ENCODE results near the gene GNAQ.

Gene GNAQ

DNA sequence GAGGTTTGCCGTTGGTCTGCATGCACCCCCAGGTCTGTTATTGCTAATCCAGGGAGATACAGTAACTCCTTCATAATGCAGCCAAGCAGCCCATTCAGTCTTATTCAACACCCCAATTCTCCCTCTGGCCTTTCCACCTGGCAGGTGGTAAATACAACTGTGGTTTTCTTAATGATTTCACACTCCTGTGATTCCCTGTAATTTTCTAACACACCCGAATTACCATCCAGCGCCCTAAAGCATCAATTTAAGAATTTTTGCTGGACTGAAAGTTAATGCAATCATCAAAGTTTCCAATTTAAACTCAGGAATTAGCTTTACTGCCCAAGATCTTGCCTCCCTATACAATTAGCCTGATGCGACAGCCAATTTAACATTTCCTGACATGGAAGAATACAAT is 62.5 kb downstream of the GNAQ start:
- no peak for DNase-seq (ENCODE audit: low read depth)

DNA sequence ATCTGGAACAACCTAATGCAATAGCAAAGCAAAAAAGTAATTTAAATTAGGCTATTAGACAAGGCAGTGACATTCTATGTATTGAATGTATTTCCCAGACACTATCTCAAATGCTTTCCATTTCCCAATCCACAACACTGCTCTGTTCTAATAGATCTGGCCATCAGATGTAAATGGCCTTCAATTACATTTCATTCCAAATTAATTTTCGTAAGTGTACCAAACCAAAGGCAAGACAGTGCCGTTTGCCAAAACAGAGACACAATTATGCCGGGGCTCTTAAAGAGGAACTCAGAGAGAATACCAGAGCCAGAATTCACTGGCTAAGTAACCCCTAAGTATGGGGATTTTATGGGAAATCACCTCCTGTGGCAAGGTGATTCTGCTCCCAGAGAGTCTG is 63.1 kb downstream of the GNAQ start:
- DNase-seq (ENCODE audit: low read depth) = no peak

DNA sequence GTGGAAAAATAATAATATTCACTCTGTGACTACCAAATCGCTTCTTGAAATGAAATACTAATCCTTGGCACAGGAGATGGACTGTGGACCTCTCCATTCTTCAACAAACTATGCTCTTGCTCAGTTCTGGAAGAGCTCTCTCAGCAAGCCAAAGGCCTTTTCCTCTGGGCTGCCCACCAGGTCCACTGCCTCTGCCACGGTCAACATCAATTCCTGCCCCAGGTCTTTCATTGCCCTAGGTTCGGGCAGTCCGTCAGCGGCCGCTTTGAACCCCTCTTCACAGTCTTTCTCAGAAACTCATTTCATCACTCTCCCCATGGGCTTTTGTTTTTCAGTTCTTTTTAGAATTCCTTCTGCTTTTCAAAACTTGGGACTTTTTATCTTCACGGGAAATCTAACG is 64.9 kb downstream of the GNAQ start:
- no peak for DNase-seq (ENCODE audit: low read depth)

DNA sequence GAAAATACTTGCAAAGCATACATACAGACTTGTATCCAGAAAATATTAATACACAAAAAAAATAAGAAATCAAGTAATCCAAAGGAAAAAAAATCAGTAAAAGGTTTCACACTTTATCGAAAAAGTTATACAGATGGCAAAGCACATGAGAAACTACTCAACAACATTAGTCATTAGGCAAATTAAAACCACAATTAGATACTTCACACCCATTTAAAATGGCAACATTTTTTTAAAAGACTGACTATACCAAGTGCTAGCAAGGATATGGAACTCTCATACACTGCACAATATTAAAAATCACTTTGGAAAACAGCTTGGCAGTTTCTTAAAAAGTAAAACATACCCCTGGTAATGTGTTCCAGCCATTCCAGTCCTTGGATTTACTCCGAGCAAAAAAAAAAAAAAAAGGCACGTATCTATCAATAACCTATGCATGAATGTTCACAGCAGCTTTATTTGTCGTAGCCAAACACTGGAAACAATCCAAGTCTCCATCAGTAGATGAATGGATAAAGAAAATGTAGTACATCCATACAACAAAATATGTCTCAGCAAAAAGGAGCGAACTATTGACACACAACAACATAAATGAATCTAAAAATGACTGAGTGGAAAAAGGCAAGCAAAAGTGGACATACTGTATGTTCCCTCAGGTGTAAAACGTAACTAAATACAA is 66.0 kb downstream of the GNAQ start:
- DNase-seq (ENCODE audit: low read depth) = no peak

DNA sequence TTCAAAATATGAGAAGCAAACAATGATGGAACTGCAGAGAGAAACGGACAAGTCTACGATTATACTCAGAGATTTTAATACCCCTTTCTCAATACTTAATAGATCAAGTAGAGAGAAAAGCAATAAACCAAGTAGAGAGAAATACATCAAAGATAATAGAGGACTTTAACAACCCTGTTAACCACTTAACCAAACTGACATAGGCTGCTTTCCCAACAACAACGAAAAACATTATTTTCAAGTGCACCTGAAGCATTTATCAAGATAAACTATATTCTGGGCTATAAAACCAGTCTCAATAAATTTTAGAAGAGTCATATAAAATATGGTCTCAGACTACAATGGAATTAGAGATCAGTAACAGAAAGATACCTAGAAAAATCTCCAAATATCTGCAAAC is 67.4 kb downstream of the GNAQ start:
- no peak for DNase-seq (ENCODE audit: low read depth)

DNA sequence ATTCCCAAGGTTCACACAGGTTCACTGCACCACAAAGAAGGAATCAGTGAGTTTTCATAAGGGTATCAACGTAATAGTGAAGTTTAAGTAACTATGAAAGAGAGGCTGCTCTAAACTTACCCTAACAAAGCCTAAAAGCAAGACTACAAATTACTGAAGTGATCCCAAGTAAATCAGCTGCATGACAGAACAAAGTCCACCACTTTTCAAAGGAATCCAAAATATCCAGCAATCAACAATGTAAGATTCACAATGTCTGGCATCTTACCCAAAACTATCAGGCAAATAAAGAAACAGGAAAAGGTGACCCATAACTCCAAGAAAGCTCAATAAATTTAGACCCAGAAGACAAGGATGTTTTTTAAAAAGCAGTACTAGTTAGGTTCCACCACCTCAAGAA is 70.1 kb downstream of the GNAQ start:
- no peak for DNase-seq (ENCODE audit: low read depth)

DNA sequence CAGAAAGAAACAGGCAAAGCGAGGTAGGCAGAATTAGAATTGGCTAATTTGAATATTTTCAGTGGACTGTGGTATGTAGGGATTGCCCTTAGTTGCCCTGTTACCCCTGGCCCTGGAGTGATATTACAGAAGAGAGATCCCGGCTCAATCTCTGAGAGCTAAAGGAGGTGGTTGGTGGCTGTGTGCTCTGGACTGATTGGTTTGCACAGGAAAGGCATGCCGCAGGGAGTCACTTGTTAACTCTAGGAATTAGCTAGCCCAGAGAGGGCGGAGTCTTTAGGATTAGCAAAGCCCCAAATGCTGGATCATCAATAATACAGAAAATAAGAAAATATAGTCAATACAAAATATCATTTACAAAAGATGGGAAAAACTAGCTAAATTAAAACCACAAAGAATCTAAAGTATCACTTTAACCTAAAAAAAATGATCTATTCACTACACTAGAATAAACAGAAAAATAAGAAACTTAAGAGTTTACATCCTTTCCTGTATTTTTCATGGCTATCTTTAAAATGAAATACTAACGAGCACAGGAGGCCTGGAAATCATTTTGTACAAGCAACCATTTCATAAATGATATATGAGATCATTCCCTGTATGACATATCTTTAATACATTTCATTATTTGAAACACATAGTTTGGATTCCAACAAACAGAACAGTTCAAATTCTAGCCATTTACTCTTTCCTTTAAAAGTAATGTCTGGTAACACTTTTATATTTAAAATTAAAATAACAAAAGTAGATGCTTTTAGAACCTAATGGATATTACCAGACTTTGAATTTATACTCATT is 71.1 kb downstream of the GNAQ start:
- DNase-seq (ENCODE audit: low read depth) = no peak

DNA sequence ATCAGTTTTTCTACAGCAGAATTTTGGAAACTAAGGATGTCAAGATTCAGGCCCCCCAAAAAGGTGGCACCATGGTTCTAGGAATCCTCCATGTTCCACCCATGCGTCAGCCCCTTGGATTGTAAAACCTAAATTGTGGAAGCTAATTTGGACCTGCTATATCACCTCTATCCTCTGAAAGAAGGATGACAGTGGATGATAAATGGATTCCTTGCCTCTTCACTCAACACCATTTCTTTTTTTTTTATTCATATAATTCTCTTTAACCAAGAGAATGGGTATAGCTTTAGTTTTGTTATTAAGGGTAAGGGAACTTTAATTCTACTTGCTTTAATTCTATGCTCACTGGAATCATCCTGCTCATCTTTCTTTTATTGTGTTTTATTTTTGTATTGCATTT is 71.8 kb downstream of the GNAQ start:
- no peak for DNase-seq (ENCODE audit: low read depth)

DNA sequence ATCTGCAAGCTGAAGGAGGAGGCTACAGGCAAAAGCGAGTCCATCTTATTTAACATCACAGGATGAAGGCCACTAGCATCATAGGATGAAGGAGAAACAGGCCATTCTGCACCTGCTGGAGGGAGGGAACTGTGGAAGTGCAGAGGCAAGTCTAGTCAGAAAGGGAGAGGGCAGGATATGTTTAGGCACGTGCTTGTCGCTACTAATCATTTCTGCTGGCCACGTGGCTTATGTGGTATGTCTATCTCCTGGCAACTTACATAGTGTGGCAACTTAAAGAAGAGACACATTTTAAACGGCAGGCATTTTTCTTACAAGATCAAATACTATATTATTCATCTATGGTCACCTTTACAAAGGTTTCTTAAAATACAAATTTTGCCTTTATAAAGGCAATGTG is 74.0 kb downstream of the GNAQ start:
- no peak for DNase-seq (ENCODE audit: low read depth)

DNA sequence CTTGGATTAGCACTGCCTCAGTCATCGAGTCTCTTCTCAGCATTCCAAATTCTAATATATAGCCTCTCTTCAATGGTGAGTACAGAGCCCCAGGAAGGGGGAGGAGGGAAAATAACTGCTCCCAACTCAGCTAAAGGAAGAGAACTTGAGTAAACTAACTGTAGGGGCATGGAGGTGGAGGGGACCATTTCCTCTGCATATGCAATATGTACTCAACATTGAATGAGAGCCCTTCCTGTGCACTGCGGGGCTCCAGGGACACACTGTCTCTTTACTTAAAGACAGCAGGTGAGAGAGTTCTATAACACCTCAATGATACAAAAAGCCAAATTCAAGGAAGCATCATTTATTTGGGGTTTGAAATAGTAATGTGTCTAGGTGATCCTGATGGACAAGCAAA is 75.1 kb downstream of the GNAQ start:
- DNase-seq (ENCODE audit: low read depth) = no peak

DNA sequence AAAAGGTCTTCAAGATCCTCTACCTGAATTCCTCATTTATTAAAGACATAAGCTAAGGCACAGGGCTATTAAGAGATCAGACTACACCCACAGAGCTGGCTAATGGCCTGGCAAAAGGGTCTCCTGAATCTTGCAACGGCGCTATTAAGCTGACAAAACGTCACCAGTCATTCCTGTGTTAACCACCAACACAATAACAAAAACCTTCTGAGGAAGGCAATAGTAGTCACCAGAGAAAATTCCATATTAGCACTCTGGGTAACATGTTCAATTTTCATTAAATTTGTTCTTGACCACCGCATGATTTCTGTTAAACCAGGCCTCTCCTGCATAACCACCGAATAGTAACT is 77.0 kb downstream of the GNAQ start:
- DNase-seq (ENCODE audit: low read depth) = no peak

DNA sequence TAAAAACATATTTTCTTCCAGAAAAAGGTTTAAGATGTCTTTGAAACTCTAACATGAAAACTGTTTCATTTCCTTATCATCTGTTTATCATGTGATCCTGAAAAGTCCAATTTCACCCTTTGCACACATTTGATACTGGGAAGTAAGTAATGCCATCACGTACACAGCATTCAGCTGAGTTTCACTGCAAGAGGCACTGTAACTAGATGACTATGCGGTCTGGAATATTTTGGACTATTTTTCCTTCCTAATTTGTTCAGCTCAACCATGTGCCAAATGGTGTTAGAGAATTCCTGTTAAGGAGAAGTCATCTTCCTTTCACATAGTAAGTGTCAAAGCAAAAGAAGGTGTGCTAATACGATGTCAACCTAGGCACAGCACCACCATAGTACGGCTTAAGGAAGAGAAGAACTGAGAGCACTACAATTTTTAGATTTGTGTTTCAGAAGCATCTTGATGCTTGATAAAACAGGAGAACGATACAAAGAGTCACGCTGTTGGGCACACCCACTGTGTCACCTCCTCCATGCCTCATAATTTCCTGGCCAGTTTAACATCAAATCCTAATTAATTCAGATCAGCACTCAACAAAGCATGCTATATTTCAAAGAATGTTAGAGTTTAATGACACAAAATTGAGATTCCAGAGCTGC is 77.5 kb downstream of the GNAQ start:
- no peak for DNase-seq (ENCODE audit: low read depth)

DNA sequence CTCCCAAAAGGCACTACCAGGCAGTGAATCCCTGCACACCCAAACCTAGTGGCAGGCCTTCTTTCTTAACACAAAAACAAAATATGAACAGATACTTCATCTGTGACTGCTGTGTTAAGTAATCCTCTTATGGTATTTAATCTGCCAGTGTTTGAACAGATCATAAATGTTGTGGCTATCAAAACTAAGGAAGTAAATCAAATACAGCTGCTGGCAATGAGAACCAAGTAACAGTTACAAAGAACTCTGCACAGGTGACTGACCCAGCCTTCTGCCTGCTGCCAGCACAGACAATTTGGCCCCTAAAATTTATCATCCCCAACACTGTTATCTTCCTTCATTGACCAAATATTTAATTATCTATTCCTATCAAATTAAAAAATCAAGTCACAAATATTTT is 78.0 kb downstream of the GNAQ start:
- DNase-seq (ENCODE audit: low read depth) = no peak

DNA sequence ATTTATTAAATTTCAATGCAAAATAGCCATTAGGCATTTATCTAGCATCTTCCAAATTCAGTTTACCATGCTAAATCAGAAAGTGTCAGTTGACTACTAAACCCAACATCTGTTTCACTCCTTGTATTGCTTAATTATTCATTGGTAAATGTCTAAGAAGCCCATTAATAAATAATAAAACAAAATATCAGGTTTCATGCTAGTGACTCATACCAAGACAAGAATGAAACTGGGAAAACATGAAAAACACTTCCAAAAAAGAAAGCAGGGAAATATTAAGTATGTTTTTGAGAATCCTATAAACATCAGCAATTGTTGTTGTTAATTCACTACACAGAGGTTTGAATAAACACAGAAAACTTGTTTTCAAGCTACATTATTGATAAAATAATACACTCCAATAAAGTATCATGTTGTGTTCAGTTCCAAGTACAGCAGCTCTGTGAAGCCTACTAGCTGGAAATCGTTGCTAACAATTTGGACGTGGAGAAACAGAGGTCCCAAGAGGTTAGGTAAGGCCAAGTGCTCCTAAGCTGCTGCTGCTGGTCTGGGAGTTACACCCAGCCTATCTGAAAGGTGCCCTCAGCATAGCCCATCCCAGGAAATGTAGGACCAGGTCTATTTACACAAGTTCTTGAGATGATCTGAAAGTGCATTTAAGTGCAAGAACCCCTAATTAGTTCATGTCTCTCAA is 78.8 kb downstream of the GNAQ start:
- no peak for DNase-seq (ENCODE audit: low read depth)

DNA sequence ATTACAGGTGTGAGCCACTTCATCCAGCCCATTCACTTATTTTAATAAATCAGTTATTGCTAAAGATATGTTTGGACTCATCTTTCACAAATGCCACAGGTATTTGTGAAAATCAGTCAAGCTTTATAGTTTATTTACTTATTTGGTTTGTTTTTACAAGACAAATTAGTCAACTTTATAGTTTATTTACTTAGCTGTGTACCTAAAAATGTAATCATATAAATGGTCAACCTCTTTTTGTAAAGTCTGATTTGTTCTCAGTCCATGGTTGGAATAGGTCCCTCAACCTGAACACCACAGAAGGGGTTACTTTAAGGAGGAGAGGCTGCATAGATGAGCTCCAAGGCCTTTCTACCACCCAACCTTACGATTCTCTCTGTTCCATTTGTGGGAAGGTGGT is 80.2 kb downstream of the GNAQ start:
- DNase-seq (ENCODE audit: low read depth) = no peak

DNA sequence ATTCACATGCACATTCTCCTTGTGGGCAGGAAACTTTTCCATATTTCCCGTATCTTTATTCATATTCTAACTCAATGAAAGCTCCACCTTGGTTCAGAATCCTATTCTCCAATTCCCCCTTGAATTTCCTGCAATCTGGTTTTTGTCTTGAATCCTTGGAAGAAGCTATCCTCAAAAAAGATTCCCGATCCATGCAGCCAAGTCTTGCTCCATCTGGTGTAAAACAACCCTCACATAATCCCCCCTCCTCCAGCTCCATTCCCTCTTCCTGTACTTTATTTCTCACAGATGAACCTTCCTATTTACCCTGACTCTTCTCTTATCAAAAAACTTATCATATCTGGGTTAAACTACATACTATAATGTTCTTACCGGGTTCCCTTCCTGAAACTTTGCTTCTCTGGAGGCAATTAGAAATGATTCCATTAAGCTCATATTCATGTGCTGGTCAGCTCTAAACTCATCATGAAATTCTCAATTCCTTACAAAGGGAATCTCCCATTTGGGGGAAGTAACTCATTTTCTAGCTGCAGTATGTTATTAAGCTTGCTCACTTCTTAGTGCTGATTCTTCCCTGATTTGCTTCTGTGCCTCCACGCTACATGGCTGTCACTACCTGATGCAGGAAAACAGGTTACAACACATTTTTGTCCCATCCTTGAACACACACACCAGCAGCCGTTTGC is 81.7 kb downstream of the GNAQ start:
- DNase-seq (ENCODE audit: low read depth) = no peak

DNA sequence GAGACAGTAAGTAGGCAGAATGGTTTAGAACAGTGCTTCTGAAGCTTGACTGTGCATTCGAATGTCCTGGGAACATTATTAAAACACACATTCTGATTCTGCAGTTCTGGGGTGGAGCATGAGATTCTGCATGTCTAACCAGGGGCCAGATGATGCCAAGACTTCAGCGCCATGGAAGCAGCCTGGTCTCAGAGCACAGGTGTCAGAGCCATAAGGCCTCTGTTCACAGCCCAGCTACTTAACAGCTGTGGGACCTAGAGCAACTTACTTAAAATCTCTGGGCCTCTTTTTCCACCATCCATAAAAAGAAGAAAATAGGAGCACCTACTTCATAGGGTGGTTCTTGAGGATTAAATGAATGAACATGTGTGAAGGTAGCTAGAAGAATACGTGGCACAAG is 84.0 kb downstream of the GNAQ start:
- DNase-seq (ENCODE audit: low read depth) = no peak

DNA sequence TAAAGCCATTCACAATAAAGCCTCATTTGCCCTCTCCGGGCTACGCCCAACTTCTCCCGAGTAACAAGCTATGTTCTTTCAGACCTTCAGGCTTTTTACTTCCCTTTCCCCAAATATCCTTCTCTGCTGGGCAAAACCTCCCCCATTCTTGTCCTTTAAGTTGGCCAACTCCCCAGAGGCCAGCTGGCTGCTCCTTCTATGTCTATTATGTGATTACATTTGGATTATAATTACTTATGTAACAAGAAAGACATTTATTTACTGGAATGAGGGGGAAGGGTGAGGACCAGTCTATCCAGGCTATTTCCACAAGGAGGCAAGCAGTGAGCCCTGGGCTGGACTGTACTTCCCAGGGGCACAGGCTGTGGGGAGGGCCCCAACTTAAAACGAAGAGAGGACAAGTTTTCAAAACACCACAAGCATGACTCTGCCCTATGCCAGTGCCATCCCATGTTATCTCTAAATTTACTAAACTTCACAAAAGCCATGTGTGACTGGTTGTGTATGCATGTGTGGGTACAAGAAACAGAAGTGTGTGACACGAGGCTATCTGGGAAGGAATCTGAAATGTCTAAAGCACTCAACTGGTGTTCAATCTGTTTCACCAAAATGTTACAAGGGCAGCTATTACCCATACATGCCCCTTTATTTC is 84.5 kb downstream of the GNAQ start:
- no peak for DNase-seq (ENCODE audit: low read depth)

DNA sequence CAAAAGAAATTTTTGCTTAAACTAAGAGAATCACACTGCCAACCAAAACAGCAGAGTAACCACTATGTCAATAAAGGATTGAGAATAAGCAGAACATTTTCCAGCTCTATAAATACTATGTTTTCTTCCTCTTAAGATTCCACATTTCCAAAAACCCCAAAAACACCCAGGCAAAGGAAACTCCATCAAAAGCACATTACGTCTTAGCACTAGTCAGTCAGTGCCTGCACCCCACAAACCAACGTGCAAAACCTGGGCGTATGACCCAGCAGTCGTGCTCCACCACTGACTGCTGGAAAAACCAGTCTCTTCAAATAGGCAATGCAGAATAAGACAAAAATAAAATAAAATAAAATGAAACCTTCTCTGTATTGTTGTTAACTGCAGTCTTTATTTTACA is 85.3 kb downstream of the GNAQ start:
- no peak for DNase-seq (ENCODE audit: low read depth)

DNA sequence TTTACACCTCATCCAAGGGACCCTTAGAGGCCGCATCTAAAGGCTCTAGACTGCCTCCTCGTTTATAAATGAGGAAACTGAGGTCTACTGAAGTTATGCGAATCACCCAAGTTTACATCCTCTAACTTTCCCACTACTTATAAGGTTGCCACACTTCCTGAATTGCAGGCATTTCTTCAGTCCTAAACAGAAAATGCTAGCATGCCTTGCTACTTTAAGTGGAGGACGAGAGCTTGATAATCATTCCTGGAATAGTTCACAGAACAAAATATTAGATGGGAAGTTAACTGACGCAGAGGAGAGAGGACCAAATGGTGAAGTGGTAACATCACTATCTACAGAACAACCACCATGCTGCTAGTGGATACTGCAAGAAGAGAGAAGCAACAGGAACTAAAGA is 85.8 kb downstream of the GNAQ start:
- no peak for DNase-seq (ENCODE audit: low read depth)

DNA sequence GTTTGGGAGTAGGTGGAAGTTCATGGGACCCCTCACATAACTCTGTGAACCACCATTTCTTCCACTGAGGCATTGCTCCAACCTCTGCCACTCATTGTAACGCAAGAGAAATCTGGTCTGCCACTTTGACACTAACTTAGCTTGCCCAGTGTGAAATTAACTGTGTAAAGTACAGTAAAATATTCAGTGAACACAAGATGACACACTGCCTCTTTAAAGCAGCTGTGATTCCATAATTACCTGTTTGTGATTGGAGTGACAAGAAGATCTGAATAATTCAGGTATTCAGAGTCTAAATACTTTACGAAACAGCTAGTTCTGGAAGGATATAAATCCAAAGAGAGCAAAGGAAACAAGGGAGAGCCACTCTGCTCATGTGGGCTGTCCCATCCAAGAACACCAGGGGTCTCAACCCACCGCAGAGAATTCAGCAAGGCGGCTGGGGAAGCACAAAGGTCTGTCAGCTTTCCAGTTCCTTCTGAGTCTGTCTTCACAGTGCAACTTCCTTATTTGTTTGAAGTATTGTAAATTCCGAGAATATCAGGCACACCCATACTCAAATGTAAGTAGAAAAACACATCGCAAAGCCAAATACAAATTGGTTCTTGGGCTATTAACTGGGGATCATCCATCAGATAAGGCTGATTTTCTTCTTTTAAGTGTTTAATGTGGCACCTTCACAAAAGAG is 86.9 kb downstream of the GNAQ start:
- no peak for DNase-seq (ENCODE audit: low read depth)
